PC-3 (cell line): ENCODE measurements around the gene TNFRSF17.

Source experiments
- CTCF ChIP-seq: fragments of 300-600 bp; sonication (generic); conservative IDR thresholded peaks from 2 replicates; pipeline ENCODE4 v1.5.1; 2017; ENCODE audit warnings: antibody characterized with exemption, low read depth, mild to moderate bottlenecking, low read length
- EZH2phosphoT487 ChIP-seq: fragments of 300-600 bp; sonication (generic); IDR thresholded peaks from 2 replicates; pipeline ENCODE4 v1.6.1; 2018; ENCODE audit warnings: mild to moderate bottlenecking, antibody characterized with exemption, low read length, borderline replicate concordance

- TF ChIP-seq CTCF (no peak), EZH2phosphoT487 (no peak)
Observed at GRCh38 chr16:12009462-12009861, 44.5 kb downstream of the TNFRSF17 start.
